HG02870 (cell line): ENCODE results near the gene EML1.

Experiments
- ATAC-seq: cut with Tn5 transposase; IDR thresholded peaks from one replicate; pipeline ENCODE4 v1.9.1; 2021; ENCODE audit warnings: mild to moderate bottlenecking, moderate library complexity; ENCODE audit not compliant: unreplicated experiment

Gene EML1, protein sequence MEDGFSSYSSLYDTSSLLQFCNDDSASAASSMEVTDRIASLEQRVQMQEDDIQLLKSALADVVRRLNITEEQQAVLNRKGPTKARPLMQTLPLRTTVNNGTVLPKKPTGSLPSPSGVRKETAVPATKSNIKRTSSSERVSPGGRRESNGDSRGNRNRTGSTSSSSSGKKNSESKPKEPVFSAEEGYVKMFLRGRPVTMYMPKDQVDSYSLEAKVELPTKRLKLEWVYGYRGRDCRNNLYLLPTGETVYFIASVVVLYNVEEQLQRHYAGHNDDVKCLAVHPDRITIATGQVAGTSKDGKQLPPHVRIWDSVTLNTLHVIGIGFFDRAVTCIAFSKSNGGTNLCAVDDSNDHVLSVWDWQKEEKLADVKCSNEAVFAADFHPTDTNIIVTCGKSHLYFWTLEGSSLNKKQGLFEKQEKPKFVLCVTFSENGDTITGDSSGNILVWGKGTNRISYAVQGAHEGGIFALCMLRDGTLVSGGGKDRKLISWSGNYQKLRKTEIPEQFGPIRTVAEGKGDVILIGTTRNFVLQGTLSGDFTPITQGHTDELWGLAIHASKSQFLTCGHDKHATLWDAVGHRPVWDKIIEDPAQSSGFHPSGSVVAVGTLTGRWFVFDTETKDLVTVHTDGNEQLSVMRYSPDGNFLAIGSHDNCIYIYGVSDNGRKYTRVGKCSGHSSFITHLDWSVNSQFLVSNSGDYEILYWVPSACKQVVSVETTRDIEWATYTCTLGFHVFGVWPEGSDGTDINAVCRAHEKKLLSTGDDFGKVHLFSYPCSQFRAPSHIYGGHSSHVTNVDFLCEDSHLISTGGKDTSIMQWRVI

DNA sequence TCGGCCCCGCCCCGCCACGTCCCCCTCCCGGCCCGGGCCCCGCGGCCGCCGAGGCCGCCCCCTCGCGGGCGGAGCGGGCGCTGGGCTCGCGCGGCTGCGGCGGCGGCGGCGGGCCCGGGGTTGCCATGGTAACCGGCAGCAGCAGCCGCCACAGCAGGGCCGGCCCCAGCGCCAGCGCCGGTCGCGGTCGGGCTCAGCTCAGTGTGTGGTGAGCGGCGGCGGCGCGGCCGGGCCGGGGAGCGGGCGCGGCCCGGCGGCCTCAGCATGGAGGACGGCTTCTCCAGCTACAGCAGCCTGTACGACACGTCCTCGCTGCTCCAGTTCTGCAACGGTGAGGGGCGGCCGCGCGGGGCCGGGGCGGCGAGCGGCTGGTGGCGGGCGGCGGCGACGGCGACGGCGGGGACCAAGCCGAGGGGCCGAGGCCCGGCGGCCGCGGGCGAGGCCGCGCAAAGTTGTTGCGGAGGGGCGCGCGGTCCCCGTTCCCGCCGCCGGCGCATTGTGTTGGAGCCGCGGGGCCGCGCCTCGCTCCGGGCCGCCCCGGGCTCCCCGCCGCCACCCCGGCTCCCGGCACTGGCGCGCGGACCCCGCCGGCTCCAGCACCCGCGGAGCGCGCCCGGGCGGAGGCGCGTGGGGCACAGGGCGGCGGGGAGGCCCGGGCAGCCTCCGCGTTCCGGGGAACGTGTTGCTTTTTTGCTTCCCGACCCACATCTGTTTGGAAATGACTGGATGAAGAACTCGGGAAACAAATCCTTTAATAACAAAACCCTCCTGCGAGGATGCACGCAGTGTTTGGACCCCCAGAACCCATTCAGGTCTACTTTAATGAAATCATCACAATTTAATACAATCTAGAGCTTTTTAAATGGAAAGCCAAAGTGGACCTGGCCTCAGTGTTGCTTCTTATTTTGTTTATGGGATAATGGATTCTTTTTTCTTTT is at the start of gene EML1:
Gene EML1, plus strand, starts transcription at position 201 of the 938 bp plus-strand sequence. Its CDS starts 64 bp downstream, at position 265.
- peak; percentile 90 for ATAC-seq

DNA sequence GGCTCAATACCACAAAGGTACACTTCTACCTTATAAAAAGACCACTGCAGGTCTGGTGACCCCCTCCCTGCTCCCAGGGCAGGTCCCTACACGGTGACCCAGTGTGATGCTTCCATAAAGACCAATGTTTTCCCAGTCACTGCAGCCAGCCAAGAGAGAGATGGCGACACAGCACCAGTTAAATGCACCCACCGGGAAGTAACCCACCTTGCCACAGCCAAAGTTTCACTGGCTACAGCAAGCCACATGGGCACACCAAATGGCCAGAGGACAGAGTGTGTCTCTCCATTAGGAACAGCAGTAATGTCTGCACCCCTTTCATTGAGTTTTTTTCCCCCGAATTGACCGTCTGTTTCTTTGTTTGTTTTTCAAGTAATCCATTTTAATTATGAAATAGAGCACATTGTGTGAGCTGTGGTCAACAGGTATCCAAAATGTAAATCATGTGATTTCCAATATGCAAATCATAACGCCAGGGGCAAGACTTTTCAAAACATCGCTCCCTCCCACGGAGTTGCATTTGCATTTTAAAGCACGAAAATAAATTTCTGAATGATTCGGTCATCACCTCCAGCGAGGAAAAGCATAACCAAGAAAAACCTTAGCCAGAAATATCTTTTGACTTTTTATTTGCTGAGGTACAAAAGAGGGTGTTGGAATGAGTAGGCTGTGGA is 48.9 kb upstream of the EML1 start:
- no peak for ATAC-seq

DNA sequence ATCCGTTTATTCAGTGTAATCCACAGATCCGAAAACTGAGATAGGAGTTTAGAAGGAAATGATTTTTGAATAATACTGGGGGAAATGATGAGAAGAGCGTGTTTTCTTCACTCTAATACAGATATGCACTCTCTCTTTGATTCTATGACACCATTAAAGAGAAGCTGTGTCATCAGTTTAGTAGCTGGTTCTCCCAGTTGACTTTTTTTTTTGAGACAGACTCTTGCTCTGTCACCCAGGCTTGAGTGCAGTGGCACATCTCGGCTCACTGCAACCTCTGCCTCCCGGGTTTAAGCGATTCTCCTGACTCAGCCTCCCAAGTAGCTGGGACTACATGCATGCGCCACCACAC is 48.4 kb upstream of the EML1 start:
- no peak for ATAC-seq

DNA sequence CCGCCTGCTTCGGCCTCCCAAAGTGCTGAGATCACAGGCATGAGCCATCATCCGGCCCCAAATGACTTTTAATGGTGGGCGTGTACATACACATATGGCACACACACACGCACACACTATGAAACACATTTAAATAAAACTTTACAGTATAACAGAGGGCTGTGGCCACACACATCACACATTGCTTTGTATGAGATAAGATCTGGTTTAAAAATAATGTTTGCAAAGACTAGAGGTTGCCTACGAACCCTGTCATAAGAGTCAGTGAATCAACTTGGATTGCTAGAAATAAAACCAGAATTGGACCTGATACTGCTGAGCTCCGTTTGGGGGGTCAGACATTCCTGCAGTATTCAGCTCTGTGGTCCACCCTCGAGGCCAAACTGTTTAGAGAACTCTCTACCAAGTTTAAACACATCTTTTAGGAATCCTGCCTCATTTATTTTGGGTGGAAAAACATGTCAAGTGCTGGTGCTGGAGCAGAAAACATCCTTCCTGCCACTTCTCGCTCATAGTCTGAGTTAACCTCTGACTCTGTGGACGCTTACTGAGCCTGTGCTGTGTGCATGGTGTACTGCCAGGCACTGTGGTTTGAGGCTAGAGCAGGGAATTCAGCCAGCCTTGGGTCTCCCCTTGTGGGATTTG is 47.8 kb upstream of the EML1 start:
- no peak for ATAC-seq

DNA sequence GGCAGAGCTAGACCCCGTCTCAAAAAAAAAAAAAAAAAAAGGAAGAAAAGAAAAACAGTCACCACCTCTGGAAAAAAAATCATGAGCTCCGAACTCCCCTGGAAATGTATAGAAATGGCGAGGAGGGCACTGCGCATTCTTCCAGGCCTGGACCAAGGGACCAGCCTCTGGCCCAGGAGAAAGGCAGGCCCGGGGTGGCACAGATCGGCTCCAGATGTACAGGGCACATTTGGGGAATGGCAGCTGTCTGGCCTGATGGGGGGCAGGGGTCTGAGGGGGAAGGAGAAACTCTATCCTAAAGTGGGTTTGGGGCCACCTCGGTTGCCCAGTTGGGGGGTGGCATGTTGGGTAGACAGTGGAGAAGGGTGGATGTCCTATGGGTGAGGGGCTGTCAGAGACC is 46.0 kb upstream of the EML1 start:
- no peak for ATAC-seq

DNA sequence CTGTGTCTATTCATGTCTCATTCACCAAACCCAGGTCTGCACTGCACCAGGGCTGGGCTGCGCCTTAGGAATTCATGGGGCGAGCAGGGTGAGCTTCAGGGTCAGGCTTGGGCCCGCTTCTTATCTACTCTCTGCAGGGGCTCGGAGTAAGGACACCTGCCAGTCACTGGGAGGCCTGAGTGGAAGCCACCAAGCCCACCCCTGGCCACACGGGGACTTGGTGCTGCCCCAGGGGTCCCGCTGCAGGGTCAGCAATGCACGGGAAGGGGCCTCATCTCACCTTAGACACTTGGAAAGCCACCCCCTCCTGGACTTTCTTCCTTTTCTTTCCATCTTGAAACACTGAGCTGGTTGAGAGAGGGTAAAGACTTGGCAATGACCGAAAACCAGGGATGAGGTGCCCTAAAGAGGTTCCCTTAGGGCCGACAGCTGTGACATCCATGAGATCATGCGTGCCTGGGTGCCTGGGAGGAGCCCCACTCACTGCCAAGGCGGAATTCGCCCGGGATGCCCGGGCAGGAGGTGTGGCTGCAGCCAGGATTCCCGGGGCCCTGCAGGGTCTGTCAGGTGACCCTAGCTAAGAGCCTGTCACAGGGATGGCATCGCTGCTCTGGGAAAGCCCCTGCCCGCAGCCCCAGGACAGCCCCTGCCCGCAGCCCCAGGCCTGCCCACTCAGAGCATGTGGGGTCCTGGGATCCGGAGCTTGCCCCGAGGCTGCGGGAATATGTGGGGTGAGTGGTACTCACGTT is 45.5 kb upstream of the EML1 start:
- no peak for ATAC-seq

DNA sequence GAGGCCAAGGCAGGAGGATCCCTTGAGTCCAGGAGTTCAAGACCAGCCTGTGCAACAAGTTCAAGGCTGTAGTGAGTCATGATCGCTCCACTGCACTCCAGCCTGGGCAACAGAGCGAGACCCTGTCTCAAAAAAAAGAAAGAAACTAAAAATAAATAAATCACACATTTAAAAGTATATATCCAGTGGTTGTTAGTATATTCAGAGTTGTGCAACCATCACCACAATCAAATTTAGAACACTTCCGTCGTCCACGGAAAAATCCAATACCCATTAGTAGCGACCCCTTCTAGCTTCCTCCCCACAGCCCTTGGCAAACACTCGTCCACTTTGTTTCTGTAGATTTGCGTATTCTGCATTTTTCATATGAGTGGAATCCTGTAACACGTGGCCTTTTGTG is 44.7 kb upstream of the EML1 start:
- ATAC-seq = no peak

DNA sequence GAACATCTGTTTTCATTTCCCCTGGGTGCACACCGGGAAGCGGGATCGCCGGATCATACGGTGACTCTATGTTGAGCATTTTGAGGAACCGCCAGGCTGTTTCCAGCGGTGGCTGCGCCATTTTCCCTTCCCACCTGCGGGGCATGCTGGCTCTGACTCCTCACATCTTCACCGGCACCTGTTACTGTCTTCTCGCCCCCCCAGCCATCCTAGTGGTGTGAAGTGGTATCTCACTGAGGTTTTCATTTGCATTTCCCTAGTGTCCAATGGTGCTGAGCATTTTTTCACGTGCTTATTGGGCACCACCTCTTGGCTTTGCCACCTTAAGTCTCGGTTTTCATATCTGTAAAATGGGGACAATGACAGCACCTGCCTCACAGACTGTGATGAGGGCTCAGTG is 44.1 kb upstream of the EML1 start:
- no peak for ATAC-seq

DNA sequence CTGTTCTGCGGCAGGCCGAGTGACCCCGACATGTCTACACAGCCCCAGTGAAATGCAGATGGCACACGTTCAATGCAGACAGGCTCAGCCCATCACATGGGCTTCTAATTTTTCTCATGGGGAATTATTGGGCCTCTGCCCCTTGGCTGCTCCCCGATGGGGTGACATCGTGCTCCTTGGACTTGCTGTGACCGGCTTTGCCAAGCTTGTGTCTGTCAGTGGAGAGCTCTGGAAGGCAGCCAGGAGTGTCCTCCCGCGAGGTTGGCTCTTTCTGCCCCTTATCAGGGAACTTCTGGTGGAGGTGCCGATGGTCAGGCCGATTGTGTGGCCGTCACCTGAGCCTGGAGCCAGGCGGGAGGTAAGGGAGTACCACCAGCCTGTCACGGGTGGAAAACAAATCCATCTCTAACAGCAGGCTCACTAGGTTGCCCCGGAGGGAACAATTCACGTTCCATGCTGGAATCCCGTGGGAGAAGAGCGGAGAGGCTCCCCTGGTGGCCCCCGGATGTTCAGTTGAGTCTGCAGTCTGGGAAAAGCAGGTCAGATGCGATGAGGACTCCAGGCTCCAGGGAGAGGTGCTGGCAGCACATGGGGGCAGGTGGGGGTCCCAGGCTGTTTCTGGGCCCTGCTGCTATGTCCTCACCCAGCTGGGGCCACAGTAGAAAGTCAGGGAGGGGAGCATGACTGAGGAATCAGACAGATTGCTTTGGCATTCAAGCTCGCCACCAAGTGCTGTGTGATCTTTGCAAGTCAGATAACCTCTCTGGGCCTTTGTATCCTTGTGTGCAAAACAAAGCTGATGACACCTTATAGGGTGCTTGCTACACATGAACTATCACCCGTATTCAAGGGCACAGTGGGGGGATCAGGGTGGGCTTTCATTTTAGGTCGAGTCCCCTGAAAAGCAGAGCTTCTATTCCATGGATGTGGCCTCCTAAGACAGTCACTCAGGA is 43.2 kb upstream of the EML1 start:
- no peak for ATAC-seq

DNA sequence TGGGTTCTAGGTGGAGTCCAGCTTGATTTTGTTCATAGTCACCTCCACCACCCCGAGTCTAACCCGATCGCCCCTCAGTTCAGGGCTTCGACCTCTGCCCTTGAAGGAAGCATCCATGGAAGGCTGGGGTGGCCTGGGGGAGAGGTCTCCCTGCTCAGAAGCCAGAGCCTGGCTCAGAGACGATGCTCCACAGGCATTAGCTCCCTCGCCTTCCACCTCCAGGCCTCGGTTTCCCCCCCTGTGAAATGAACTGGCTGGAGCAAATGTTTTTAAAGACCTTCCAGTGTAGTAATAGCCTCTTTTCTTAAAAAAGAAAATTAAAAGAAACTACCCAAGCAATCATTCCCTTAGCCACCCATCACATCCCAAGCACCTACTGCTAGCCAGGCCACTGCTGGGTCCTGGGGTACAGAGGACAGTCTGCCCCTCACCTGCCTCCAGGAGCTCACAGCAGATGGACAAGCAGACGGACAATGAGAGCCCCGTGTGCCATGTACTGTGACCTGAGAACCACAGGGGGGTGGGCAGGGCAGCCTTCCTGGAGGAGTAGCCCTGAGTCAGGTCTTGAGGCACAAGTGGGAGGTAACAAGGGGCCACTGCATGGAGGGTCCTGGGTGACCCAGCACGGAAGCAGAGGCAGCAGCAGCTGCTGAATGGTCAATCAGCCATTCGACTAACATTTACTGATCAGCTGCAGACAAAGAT is 42.3 kb upstream of the EML1 start:
- ATAC-seq = no peak

DNA sequence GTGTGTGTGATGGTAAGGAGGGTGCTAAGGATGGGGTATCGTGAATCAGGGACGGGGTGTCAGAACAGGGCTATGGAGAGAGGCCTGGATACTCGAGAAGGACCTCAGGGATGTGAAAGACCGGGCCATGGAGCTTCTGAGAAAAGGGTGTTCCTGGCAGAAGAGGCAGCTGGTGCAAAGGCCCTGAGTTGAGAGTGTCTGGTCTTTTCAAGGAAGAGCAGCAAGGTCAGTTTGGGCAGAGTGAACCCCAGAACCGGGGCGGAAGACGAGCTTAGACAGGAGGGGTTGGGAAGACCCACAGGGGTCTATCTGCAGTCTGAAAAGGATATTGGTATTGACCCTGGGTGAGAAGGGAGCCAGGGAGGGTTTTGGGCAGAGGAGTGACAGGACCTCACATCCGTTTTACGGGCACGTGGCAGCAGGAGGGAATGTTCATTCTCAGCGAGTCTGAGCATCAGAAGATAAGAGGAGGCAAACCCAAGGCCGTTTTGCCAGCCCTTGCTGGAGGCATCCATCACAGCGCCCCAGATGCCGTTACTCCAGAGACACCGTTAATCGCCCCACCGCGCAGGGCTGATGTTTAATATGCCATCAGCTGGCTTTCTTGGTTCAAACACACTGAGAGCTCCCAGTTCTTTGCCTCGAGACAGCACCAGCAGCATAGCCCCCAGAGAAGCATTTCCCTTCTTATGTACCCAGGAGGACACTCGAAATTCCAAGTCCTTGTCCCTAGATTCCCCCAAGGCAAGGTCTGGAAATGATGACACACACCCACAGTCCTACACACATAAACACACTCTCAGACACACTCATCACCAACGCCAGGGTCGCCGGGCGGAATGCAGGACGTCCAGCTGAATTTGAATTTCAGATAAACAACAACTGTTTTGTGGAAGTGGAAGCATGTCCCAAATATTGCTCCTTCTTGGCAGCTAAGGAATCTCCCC is 41.4 kb upstream of the EML1 start:
- ATAC-seq = no peak

DNA sequence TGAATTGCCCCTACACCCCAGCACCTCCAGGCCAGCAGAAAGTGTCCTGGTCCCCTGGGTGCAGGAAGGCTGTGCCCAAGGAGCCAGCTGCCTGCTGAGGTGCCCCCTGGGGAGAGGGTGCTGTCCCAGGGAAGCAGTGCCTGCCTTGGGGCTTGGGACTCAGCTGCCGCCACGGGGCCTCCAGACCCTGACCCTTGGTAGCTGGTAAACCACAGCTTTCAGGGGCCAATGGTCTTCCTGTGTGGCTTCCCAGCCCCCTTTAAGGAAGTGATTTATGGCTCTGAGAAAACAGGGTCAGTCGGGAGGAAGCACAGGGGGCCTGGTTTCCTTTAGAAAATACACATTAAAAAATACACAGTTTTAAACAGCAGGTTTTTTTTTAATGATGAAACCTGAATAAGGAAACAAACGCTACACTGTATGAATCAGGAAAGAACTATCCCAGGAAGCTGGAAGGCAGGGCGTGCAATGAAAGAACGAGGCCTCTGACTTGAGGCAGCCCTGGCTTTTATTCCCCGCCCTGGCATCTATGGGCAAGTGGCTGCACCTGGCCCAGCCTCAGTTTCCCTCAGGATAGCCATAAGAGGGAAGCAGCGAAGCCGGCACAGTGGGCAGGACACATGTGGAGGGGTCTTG is 40.6 kb upstream of the EML1 start:
- no peak for ATAC-seq

DNA sequence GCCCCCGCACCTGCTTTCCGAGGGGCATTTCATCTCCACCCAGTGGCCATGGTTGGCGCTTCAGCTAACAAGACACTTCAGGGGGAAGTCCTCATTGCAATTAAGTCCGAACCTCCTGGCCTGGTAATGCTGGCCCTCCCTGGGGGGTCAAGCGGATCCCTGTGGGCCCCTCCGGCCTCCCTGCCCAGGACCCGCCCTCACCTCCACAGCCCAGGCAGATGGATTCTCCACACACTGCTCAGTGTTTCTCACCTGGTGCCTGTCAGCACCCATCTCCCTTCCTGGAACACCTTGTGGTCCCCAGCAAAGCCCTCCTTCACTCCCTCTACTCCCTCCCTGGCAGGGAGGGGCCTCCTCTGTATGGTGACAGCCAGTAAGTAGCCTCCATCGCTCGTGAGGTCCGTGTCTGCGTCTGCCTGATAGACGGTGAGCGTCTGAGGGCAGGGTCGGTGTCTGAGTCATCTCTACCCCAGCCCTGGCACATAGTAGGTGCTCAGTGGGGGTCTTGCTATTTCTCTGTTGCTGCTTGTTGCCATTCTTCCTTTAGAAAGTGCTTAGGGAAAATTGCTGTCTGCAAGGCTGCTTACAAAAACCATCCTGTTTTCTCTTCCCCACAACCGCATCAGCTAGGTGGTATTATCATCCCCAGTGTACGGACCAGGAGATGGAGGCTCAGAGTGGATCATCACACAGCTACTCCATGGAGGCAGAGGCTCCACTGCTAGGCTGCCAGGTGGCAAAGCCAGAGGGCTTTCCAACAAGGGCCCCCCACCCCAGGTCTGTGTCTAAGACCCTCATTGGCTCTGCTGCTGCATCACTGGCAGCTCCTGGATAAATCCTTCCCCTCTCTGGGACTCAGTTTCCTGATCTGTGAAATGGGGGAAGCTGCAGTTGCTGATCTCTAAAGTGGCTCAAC is 39.7 kb upstream of the EML1 start:
- ATAC-seq = no peak

DNA sequence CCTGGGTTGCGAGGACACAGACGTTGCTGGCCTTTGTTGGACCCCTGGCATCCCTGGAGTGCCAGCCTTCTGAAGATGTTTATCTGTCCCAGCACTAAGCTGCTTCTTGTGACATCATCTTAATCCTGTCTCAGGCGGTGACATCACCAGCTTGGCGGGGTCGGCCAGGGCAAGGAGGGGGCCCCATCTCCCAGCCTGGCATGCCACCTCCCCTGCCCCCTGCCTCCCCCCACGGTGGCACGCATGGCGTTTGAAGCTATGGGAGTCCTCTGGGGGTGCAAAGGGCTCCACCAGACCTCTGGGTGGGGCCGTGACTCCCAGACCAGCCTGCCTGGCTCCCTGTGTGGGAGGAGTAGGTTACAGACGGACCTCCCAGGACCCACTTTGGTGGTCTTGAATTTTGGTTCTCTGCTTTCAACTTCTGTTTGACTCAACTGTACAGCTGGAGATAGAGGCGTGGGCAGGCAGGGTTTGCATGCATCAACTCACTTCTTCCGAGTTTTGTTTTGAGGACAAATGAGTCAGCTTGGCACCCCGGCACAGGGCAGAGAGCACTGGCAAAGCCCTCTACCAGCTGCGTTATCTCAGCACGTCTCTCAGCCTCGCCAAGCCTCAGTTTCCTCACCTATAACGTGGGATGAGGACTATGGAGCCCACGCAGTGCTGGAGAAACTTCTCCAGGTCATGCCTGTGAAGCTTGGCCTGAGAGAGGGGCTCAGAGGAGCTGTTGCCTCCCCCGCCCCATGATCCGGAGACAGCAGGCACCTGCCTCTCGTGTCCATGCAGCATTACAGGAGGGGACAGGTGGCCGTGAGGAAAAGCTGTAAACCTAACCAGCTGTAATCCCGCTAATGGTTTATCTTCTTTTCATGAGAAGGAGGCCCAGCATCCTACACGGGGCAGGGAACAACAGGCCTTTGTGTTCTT is 38.8 kb upstream of the EML1 start:
- ATAC-seq = no peak
